ENCODE measurements around the gene SLIT3. TPM values are rescaled to one million over a fixed set of nuclear protein-coding genes. Genes with fewer than 3 reads are reported as not detected.

Gene SLIT3
- total RNA-seq, 4 donors from 2014 or later = 6.8 to 23.1 (median 13.3) TPM

GRCh38 chr5:168694289-168694688, 606.6 kb downstream of the SLIT3 start:
- no peaks in the 10 kb centered on the region for H3K9me3 ChIP-seq
- no peak overlapping the region for H3K4me3 ChIP-seq
- H3K27me3 ChIP-seq = no peaks in the 10 kb centered on the region
- no peaks in the 10 kb centered on the region for H3K36me3 ChIP-seq
- DNase-seq = no peak
- no peak overlapping the region for H3K27ac ChIP-seq
- TF ChIP-seq CTCF (IDR thresholded peaks at IDR 0.05) (no peak), POLR2A (IDR thresholded peaks at IDR 0.05) (no peak)
- no peaks in the 10 kb centered on the region for H3K4me1 ChIP-seq

- Histone ChIP-seq H3K9me3 (no peaks in the 10 kb centered on the region), H3K36me3 (no peaks in the 10 kb centered on the region), H3K4me1 (no peaks in the 10 kb centered on the region), H3K4me3 (no peak overlapping the region), H3K27me3 (no peaks in the 10 kb centered on the region), H3K27ac (no peak overlapping the region)
- no peak for DNase-seq
- no peak for TF ChIP-seq POLR2A (IDR thresholded peaks at IDR 0.05)
- TF ChIP-seq CTCF (IDR thresholded peaks at IDR 0.05) = no peak
Observed at GRCh38 chr5:168693883-168694282, 607.1 kb downstream of the SLIT3 start.

GRCh38 chr5:168693297-168693696, 607.6 kb downstream of the SLIT3 start:
- H3K27ac ChIP-seq = no peak overlapping the region
- H3K36me3 ChIP-seq = no peaks in the 10 kb centered on the region
- no peak for DNase-seq
- H3K4me1 ChIP-seq = no peaks in the 10 kb centered on the region
- no peak overlapping the region for H3K4me3 ChIP-seq
- TF ChIP-seq POLR2A (IDR thresholded peaks at IDR 0.05) = no peak
- no peak for TF ChIP-seq CTCF (IDR thresholded peaks at IDR 0.05)
- no peaks in the 10 kb centered on the region for H3K9me3 ChIP-seq
- H3K27me3 ChIP-seq = no peaks in the 10 kb centered on the region

- H3K36me3 ChIP-seq = no peaks in the 10 kb centered on the region
- no peaks in the 10 kb centered on the region for H3K9me3 ChIP-seq
- H3K4me3 ChIP-seq = no peak overlapping the region
- H3K27me3 ChIP-seq = no peaks in the 10 kb centered on the region
- no peak for DNase-seq
- TF ChIP-seq POLR2A (IDR thresholded peaks at IDR 0.05) (no peak), CTCF (IDR thresholded peaks at IDR 0.05) (no peak)
- H3K4me1 ChIP-seq = no peaks in the 10 kb centered on the region
- no peak overlapping the region for H3K27ac ChIP-seq
Observed at GRCh38 chr5:168691891-168692290, 609.0 kb downstream of the SLIT3 start.

- no peak for TF ChIP-seq POLR2A (IDR thresholded peaks at IDR 0.05)
- TF ChIP-seq CTCF (IDR thresholded peaks at IDR 0.05) = no peak
- H3K27ac ChIP-seq = no peak overlapping the region
Observed at GRCh38 chr5:168689260-168689659, 611.7 kb downstream of the SLIT3 start.

GRCh38 chr5:168686837-168687236, 614.1 kb downstream of the SLIT3 start:
- Histone ChIP-seq H3K36me3 (no peaks in the 10 kb centered on the region), H3K27me3 (no peaks in the 10 kb centered on the region), H3K27ac (no peak overlapping the region), H3K4me1 (peaks cover 0 to 15% (median 0%) of the 10 kb centered on the region in 4 donors), H3K9me3 (no peaks in the 10 kb centered on the region), H3K4me3 (no peak overlapping the region)
- TF ChIP-seq POLR2A (IDR thresholded peaks at IDR 0.05) = no peak
- no peak for DNase-seq

More at GRCh38 chr5:168689260-168689659, 611.7 kb downstream of the SLIT3 start:
- no peaks in the 10 kb centered on the region for H3K36me3 ChIP-seq
- H3K9me3 ChIP-seq = no peaks in the 10 kb centered on the region
- peaks cover 0 to 5% (median 0%) of the 10 kb centered on the region in 4 donors for H3K4me1 ChIP-seq
- H3K4me3 ChIP-seq = no peak overlapping the region
- no peaks in the 10 kb centered on the region for H3K27me3 ChIP-seq
- DNase-seq = no peak

All from Peyer's patch (tissue), 4 donors.